NCI-H2107 treated with DMSO at 0.1 percent for 48 hours (cell line): Measurements from ENCODE around the gene MALRD1.
"Not testable (repeated sequence)": the region's sequence is repeated elsewhere in the genome, so short reads cannot be mapped to it uniquely, and the experiment has no call there.

ENCODE experiments used
- DNase-seq: peaks from one replicate; lab custom pipeline; 2025; ENCODE audit not compliant: unreplicated experiment; lab: John Stamatoyannopoulos, UW

MALRD1 gene

DNA sequence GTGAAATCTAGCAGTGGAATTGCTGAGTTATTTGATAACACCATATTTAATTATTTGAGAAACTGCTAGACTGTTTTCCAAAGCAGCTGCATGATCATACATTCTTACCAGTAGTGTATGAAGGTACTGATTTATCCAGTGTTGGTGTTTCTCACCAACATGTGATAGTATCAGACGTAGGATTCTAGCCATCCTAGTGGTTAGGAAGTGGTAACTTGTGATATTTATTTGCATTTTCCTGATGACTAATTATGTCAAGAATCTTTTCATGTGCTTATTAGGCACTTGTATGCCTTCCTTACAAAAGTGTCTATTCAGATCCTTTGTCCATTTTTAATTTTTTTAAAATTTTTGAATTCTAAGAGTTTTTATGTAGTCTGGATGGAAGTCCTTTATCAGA lies 713.4 kb downstream of the MALRD1 start:
- no peak for DNase-seq

DNA sequence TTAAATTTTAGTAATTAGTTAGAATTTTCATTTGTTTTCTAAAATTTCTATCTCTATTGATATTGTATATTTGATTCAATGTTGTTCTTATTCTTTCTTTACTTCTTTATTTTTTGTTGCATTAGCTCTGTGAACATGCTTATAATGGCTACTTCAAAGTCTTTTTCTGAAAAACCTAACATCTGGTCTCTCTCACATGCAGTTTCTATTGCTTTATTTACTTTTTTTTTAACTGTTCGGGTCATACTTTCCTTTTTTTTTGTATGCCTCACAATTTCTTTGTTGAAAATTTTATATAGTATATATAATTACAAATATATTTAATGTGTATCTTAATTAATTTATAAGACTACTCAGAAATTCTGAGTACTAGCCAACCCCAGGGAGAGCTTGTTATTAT lies 715.5 kb downstream of the MALRD1 start:
- no peak for DNase-seq

DNA sequence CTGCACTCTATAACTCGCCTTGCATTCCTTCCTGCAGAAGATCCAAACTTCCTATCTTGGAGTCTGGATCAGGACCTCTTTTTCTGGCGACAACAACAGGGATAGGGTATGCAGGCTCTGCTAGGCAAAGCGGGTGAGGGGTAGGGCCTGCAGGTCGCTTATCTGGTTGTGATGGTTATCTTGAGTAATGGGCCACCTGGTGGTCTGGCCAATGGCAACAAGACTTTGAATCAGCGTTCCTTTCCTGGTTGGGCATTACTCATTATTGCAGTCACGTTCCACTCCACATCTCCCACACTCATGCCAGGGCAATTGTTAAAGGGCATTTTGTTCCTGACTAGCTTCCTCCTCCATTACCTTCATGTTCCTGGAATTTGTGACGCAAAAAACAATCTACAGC lies 719.3 kb downstream of the MALRD1 start:
- no peak for DNase-seq

DNA sequence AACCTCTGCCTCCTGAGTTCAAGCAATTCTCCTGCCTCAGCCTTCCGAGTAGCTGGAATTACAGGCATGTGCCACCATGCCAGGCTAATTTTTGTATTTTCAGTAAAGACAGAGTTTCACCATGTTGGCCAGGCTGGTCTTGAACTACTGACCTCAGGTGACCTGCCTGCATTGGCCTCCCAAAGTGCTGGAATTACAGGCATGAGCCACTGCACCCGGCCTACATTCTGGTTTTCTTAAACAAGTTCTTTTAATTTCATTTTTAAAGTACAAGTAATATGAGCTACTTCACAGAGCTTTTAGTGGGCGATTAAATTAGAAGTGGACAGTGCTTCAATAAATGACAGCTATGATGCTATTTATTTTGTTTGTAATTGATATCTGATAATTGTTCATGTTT lies 721.2 kb downstream of the MALRD1 start:
- not testable (repeated sequence) for DNase-seq

DNA sequence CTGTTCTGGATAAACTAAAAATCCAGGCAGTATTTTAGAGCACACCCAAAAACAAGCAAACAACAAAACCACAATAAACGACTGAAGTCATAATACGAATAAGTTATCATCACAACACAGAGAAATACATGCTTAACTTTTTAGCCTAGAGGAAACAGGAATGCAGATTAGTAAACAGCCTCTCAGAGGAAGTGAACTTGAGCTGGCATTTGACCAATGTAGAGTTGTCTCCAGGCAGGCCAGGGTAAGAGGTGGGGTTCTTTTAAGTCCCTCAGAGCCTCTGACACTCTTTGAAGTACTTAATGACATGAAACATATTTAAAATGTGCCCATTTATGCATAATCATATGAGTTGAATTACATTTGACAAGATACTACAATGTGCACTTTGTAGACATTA lies 724.4 kb downstream of the MALRD1 start:
- no peak for DNase-seq

DNA sequence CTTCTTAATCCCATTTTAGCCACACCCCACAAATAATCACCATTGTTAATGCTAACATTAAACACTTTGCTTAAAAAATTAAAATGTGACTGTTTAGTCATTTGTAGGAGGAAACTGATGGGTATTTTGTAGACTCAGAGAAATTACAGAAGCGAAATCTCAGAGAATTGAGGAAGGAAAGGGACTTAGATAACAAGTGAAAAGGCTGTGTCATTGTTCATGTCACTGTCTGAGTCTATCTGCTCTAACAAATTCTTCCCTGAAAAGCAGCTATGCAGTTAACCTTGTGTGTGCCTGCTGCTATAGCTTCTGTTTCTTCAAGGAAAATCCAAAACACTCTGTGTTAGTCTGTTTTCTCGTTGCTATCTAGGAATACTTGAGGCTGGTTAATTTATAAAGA lies 726.7 kb downstream of the MALRD1 start:
- no peak for DNase-seq

DNA sequence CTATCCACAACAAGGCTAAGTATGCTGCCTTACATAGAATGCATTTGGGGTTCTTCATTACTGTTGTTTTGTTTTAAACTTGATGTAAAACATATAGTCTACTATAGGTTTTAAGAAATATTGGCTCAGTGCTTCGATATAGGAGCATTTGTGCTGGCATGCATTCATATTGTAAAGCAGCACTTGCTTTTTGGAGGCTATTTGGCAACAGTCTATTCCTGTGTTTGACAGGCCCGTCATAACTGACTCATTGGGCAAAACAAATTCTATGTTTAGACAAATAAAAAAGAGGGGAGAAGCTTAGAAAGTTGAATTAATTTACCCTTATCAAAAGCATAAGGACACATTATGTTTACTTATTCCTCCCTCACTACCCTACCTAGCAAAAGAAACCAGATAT lies 729.2 kb downstream of the MALRD1 start:
- no peak for DNase-seq

DNA sequence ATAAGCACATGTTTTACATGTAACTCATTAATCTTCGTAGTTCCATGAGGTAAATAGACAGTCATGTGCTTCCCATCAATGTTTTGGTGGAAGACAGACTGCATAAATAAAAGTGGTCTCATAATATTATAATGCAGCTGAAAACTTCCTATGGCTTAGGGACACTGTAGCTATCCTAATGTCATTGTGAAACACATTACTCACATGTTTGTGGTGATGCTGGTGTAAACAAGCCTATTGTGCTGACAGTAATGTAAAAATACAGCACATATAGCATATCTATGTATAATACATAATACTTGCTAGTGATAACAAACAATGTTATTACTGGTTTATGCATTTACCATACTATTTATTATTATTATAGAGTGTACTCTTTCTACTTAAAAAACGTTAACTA lies 730.4 kb downstream of the MALRD1 start:
- no peak for DNase-seq

DNA sequence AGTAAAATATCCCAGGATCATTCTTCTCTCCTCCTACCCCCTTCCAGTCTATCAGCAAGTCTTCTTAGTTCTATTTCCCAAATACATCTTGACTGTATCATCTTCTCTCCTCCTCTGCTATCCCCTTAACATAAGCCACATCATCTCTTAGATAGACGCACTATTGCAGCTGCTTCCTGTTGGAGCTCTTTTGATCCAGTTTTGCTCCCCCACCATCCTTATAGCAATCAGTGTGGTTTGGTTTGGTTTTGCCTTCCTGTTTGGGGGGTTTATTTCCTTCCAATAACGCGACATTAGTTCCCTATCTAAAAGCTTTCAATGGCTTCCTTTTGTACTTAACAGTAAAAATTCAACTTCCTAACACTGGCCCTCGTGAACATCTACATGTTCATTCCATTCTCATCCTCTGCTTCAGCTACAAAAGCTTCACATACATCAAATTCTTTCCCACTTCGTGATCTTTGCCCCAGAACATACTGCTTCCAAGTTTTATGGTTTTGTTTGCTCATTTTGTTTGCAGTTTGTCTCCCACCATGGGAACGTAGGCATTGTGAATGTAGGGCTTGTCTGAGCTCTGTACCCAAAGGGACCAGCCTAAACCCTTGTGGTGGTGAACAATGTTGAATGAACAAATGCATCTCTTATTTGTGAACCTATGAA lies 734.0 kb downstream of the MALRD1 start:
- DNase-seq, result no peak

DNA sequence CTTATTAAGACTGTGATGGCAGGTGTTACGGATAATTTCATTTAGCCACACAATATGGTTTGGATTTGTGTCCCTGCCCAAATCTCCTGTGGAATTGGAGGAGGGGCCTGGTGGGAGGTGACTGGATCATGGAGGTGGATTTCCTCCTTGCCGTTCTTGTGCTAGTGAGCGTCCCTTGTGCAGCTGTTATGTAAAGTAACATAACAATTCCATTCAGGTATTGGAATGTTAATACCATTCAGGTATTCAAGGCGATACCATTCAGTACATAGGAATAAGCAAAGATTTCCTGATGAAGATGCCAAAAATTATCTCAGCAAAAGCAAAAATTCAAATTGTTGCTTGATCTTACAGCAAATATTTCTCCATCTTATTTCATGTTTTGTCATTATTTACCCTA lies 735.1 kb downstream of the MALRD1 start:
- no peak for DNase-seq
